Measurements from ENCODE around the gene CCDC148.
"Not testable (repeated sequence)": the region's sequence is repeated elsewhere in the genome, so short reads cannot be mapped to it uniquely, and the experiment has no call there.

Gene CCDC148

DNA sequence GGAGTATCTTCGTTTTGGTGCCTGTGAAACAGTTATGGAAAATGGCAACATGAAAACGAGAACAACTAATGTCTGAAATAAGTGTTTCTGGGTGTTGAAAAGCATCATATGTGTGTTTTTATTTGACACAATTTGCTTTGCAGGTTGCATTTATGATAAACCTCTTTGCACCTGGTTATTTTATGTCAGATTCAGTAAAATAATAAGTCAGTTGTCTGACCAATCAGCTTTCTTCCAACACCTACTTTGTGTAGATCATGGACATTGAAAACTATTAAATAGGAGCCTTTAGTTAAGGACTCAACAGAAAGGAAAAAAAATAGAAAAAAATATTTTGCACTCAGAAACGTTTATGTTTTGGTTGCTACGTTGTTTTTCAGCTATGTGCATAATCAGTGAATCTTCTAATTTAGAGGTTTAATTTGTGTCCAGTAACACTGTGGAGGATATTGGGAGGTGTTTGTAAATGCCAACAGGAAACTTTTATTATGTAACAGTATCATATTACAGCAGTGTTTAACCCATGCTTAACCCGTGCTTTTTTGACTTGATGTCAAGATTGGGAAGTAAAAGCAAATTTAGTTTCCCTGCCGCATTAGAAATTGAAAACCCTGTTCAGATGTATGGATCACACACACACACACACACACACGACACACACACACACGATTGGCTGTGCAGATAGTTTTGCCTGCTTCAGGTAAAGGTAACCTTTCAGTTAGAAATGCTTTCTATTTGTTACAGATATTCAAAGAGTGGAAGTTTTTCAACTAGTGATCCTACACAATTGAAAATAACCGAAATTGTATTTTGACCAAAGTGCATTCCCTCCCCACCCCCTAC, 2.8 kb upstream of the CCDC148 start:
- H3K4me3 ChIP-seq (ENCODE audit: low read length): peak overlapping the region; percentile 79
- peak; percentile 29 for DNase-seq (ENCODE audit: low read depth)
- TF ChIP-seq, protein P1, sequence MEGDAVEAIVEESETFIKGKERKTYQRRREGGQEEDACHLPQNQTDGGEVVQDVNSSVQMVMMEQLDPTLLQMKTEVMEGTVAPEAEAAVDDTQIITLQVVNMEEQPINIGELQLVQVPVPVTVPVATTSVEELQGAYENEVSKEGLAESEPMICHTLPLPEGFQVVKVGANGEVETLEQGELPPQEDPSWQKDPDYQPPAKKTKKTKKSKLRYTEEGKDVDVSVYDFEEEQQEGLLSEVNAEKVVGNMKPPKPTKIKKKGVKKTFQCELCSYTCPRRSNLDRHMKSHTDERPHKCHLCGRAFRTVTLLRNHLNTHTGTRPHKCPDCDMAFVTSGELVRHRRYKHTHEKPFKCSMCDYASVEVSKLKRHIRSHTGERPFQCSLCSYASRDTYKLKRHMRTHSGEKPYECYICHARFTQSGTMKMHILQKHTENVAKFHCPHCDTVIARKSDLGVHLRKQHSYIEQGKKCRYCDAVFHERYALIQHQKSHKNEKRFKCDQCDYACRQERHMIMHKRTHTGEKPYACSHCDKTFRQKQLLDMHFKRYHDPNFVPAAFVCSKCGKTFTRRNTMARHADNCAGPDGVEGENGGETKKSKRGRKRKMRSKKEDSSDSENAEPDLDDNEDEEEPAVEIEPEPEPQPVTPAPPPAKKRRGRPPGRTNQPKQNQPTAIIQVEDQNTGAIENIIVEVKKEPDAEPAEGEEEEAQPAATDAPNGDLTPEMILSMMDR (IDR thresholded peaks at IDR 0.05; ENCODE audit: insufficient read depth, low read depth, low read length, missing control alignments): no peak

DNA sequence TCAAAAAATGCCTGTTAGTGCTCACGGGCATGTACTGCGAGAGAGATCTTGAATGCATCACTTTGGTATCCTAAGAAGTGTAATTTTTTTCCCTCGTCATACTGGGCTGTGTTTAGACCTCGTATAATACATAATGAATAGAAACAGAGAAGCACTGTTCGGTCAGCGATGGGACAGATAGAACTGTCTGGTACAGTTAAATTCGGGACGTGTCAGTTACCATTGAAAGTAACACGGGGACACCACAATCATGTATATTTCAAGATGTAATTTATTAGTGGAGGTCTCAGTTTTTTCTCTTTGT, 2.0 kb upstream of the CCDC148 start:
- peak overlapping the region; percentile 79 for H3K4me3 ChIP-seq (ENCODE audit: low read length)
- TF ChIP-seq, protein P1 (IDR thresholded peaks at IDR 0.05; ENCODE audit: insufficient read depth, low read depth, low read length, missing control alignments): no peak
- DNase-seq (ENCODE audit: low read depth): no peak

DNA sequence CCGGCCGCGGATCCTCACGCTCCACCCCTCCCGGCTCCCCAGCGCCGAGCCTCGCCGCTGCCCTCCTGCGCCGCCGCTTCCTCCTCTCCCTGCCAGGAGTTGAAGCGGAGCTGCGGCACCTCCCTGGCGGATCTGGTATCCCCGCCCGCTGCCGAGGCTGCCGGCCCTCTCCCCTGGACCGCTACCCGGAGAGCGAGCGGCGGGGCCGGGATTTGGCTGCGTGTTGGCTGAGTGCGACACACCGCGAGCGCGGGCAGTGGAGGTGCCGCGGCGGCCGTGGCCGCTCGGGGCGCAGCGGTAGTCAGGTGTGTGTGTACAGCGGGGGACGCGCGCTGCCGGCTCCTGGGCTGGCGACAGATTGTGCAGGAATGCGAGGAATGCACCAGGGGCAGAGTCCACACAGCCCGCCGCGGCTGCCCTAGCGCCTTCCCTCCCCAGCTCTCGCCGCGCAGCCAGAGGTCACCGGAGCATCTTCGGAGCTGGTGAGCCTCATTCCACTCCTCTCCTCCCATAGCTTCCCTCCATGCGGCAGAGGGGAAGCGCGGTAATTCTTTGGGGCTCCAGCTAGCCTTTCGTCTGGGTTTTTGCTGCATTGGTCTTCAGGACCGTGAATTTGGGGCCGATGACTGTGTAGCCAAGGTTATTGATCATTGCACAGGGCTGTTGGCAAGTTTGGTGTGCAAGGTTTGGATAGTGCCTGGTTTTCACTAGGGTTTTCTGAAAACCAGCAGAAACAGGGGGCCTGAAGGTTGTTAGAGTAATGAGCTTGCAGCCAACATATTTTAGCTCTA, 1.5 kb upstream of the CCDC148 start:
- H3K4me3 ChIP-seq (ENCODE audit: low read length): peak overlapping the region; percentile 79
- DNase-seq (ENCODE audit: low read depth): peak; percentile 70
- TF ChIP-seq, protein P1 (IDR thresholded peaks at IDR 0.05; ENCODE audit: insufficient read depth, low read depth, low read length, missing control alignments): peak; percentile 19

DNA sequence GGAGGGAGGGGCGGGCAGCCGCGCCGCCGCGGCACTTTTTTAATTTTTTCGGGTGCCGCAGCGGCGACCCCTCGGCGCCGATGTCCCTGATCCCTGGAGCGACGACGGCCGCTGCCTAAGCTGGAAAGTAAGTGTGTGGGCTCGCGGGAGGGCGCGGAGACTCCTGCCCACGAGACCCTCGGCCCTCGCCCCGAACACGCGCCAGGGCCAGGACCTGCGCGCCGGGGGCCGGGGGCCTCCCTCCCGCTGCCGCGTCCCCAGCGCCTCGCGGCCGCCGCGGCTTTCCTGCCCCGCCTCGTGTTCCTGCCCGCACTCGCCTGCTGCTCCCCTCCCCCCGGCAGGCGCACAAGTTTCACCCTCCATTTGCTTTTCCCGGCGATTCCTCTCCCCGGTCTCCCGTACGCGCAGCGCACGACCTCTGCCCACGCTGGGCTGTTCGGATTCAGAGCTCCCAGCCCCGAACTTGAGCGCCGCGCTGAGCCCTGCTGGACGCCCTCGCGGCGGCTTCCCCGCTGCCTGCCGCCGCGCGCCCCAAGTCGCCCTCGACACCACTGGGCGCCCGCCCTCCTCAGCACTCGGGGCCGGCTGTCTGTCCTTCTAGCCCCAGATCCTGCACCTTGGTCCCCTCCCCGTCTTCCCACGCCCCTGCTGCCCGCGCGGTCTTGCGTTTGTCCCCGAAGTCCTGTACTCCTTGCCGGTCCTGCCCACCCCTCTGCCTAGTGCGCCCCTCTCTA, 706 bp upstream of the CCDC148 start:
- DNase-seq (ENCODE audit: low read depth): peak; percentile 82
- TF ChIP-seq, protein P1 (IDR thresholded peaks at IDR 0.05; ENCODE audit: insufficient read depth, low read depth, low read length, missing control alignments): no peak
- peak overlapping the region; percentile 79 for H3K4me3 ChIP-seq (ENCODE audit: low read length)

GRCh38 chr2:158443606-158444005, 12.9 kb downstream of the CCDC148 start:
- peak; percentile 14 for DNase-seq (ENCODE audit: low read depth)
- H3K4me3 ChIP-seq (ENCODE audit: low read length): no peak overlapping the region
- TF ChIP-seq, protein P1 (IDR thresholded peaks at IDR 0.05; ENCODE audit: insufficient read depth, low read depth, low read length, missing control alignments): no peak

GRCh38 chr2:158439062-158439461, 17.5 kb downstream of the CCDC148 start:
- DNase-seq (ENCODE audit: low read depth); H3K4me3 ChIP-seq (ENCODE audit: low read length): not testable (repeated sequence)

DNA sequence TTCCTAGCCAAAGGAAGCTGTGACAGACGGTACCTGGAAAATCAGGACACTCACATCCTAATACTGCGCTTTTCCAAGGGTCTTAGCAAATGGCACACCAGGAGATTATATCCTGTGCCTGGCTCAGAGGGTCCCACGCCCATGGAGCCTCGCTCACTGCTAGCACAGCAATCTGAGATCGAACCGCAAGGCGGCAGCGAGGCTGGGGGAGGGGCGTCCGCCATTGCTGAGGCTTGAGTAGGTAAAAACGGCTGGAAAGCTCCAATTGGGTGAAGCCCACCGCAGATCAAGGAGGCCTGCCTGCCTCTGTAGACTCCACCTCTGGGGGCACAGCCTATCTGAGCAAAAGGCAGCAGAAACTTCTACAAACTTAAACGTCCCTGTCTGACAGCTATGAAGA, 22.8 kb downstream of the CCDC148 start:
- H3K4me3 ChIP-seq (ENCODE audit: low read length); DNase-seq (ENCODE audit: low read depth): not testable (repeated sequence)

Measured in epithelial cell of esophagus (primary cell).